Liver (tissue), 3 donors: ENCODE results near the gene CSRNP2.

Experiments
- ATF3 ChIP-seq: IDR thresholded peaks from 2 replicates; pipeline ENCODE4 v1.6.1; 2016; ENCODE audit warnings: antibody characterized with exemption
- CTCF ChIP-seq: fragments of 150-350 bp; IDR thresholded peaks from 2 replicates; pipeline ENCODE4 v1.5.1; 2017; ENCODE audit warnings: improper control_type of control experiment, low read depth, low read length; ENCODE audit not compliant: missing input control
- EGR1 ChIP-seq, 2 donors: IDR thresholded peaks; 2 replicates each; pipeline ENCODE4 v1.6.1; 2016 to 2018; ENCODE audit warnings: antibody characterized with exemption in 2 of 2, low read depth in 2 of 2
- FOXA1 ChIP-seq: IDR thresholded peaks from 2 replicates; pipeline ENCODE4 v1.6.1; 2016; ENCODE audit warnings: antibody characterized with exemption
- GABPA ChIP-seq, 2 donors: IDR thresholded peaks in 1 of 2; conservative IDR thresholded peaks in 1 of 2; 2 replicates each; pipeline ENCODE4 v1.6.1; 2016; ENCODE audit warnings: antibody characterized with exemption in 2 of 2, mild to moderate bottlenecking in 1 of 2, moderate library complexity in 1 of 2
- JUND ChIP-seq, 2 donors: IDR thresholded peaks; 2 replicates each; pipeline ENCODE4 v1.6.1; 2016; ENCODE audit warnings: antibody characterized with exemption in 2 of 2
- MAX ChIP-seq: IDR thresholded peaks from 2 replicates; pipeline ENCODE4 v1.6.1; 2016; ENCODE audit warnings: antibody characterized with exemption
- RAD21 ChIP-seq, 2 donors: IDR thresholded peaks; 2 replicates each; pipeline ENCODE4 v1.6.1; 2016; ENCODE audit warnings: antibody characterized with exemption in 2 of 2, mild to moderate bottlenecking in 2 of 2
- REST ChIP-seq: IDR thresholded peaks from 2 replicates; pipeline ENCODE4 v1.6.1; 2016; ENCODE audit warnings: antibody characterized with exemption, mild to moderate bottlenecking
- SP1 ChIP-seq: IDR thresholded peaks from 2 replicates; pipeline ENCODE4 v1.6.1; 2018; ENCODE audit warnings: antibody characterized with exemption, mild to moderate bottlenecking
- TAF1 ChIP-seq: conservative IDR thresholded peaks from 2 replicates; pipeline ENCODE4 v1.6.1; 2016; ENCODE audit warnings: antibody characterized with exemption, mild to moderate bottlenecking
- YY1 ChIP-seq: IDR thresholded peaks from 2 replicates; pipeline ENCODE4 v1.6.1; 2016; ENCODE audit warnings: antibody characterized with exemption, mild to moderate bottlenecking
- ZBTB33 ChIP-seq: IDR thresholded peaks from 2 replicates; pipeline ENCODE4 v1.6.1; 2016; ENCODE audit warnings: antibody characterized with exemption
- donor health status: healthy.
- donor health status: healthy.

- TF ChIP-seq CTCF (no peak), JUND (IDR thresholded peaks at IDR 0.05) (no peak), TAF1 (no peak), FOXA1 (no peak), SP1 (no peak), YY1 (no peak), ZBTB33 (no peak), REST (no peak), MAX (no peak), ATF3 (no peak), EGR1 (IDR thresholded peaks at IDR 0.05; ENCODE audit: low read depth in 2 of 2) (no peak), RAD21 (IDR thresholded peaks at IDR 0.05) (no peak), GABPA (IDR thresholded peaks at IDR 0.05 in 1 of 2, conservative IDR thresholded peaks at IDR 0.05 in 1 of 2) (no peak)
Observed at GRCh38 chr12:51082561-51083125, 753 bp downstream of the CSRNP2 start.
